H9 (cell line): ENCODE measurements around the gene PRICKLE1. TPM values are rescaled to one million over a fixed set of nuclear protein-coding genes. Genes with fewer than 3 reads are reported as not detected.

Experiments used
- DNase-seq: peaks from one replicate; pipeline ENCODE4 v3.0.0-alpha.2; 2017
- H2AFZ ChIP-seq: one replicate; pipeline ENCODE4 v1.6.1; 2013; ENCODE audit warnings: mild to moderate bottlenecking, low read length, control low read depth, moderate library complexity
- H2AK5ac ChIP-seq: 2 replicates; pipeline ENCODE4 v1.6.1; 2013; ENCODE audit warnings: low read length, control low read depth, mixed read lengths; ENCODE audit not compliant: insufficient read length
- H2BK120ac ChIP-seq: one replicate; pipeline ENCODE4 v1.6.1; 2013; ENCODE audit warnings: low read depth, mild to moderate bottlenecking, low read length, control low read depth, inconsistent platforms; ENCODE audit not compliant: poor library complexity, severe bottlenecking
- H2BK12ac ChIP-seq: 2 replicates; pipeline ENCODE4 v1.6.1; 2013; ENCODE audit warnings: low read length, control low read depth, mixed read lengths, low read depth; ENCODE audit not compliant: insufficient read length
- H2BK15ac ChIP-seq: 2 replicates; pipeline ENCODE4 v1.6.1; 2013; ENCODE audit warnings: low read depth, low read length, control low read depth
- H2BK20ac ChIP-seq: one replicate; pipeline ENCODE4 v1.6.1; 2013; ENCODE audit warnings: low read depth, mild to moderate bottlenecking, low read length, control low read depth, inconsistent platforms; ENCODE audit not compliant: poor library complexity, severe bottlenecking
- H2BK5ac ChIP-seq: 2 replicates; pipeline ENCODE4 v1.6.1; 2013; ENCODE audit warnings: low read length, control low read depth, mixed read lengths; ENCODE audit not compliant: insufficient read length
- H3K14ac ChIP-seq: 2 replicates; pipeline ENCODE4 v1.6.1; 2013; ENCODE audit warnings: low read length, control low read depth; ENCODE audit not compliant: insufficient read depth
- H3K18ac ChIP-seq: 2 replicates; pipeline ENCODE4 v1.6.1; 2013; ENCODE audit warnings: low read depth, mild to moderate bottlenecking, mixed read lengths, low read length, control low read depth; ENCODE audit not compliant: insufficient read length
- H3K23ac ChIP-seq: 2 replicates; pipeline ENCODE4 v1.6.1; 2013; ENCODE audit warnings: low read length, control low read depth, mixed read lengths, low read depth; ENCODE audit not compliant: insufficient read length
- H3K23me2 ChIP-seq: 2 replicates; pipeline ENCODE4 v1.6.1; 2013; ENCODE audit warnings: low read depth, mild to moderate bottlenecking, mixed read lengths, low read length, control low read depth; ENCODE audit not compliant: insufficient read length, poor library complexity, severe bottlenecking
- H3K27ac ChIP-seq: 2 replicates; pipeline ENCODE4 v1.5.1; 2013; ENCODE audit warnings: low read length, control low read depth, mixed read lengths, low read depth; ENCODE audit not compliant: insufficient read length
- H3K27me3 ChIP-seq: 2 replicates; pipeline ENCODE4 v1.6.1; 2013; ENCODE audit warnings: low read length, control low read depth, inconsistent platforms; ENCODE audit not compliant: insufficient read depth
- H3K4ac ChIP-seq: 2 replicates; pipeline ENCODE4 v1.6.1; 2013; ENCODE audit warnings: low read depth, mild to moderate bottlenecking, control low read depth, inconsistent platforms, low read length, moderate library complexity
- H3K4me1 ChIP-seq: 2 replicates; pipeline ENCODE4 v1.6.1; 2013; ENCODE audit warnings: low read length, control low read depth, inconsistent platforms; ENCODE audit not compliant: insufficient read depth
- H3K4me2 ChIP-seq: 2 replicates; pipeline ENCODE4 v1.6.1; 2013; ENCODE audit warnings: low read length, control low read depth, mixed read lengths; ENCODE audit not compliant: insufficient read length, insufficient read depth
- H3K56ac ChIP-seq: 2 replicates; pipeline ENCODE4 v1.6.1; 2013; ENCODE audit warnings: low read depth, mild to moderate bottlenecking, mixed read lengths, low read length, control low read depth; ENCODE audit not compliant: insufficient read length
- H3K79me1 ChIP-seq: 2 replicates; pipeline ENCODE4 v1.6.1; 2013; ENCODE audit warnings: low read depth, mild to moderate bottlenecking, moderate library complexity, low read length, control low read depth, inconsistent platforms; ENCODE audit not compliant: insufficient read depth, poor library complexity, severe bottlenecking
- H3K79me2 ChIP-seq: 2 replicates; pipeline ENCODE4 v1.6.1; 2013; ENCODE audit warnings: low read length, control low read depth, inconsistent platforms; ENCODE audit not compliant: insufficient read depth
- H3K9ac ChIP-seq: 2 replicates; pipeline ENCODE4 v1.6.1; 2013; ENCODE audit warnings: low read length, control low read depth, mixed read lengths; ENCODE audit not compliant: insufficient read length; ENCODE audit errors: extremely low read depth
- H3K9me3 ChIP-seq: one replicate; pipeline ENCODE4 v1.6.1; 2013; ENCODE audit warnings: low read depth, low read length, inconsistent platforms; ENCODE audit not compliant: control insufficient read depth
- H3T11ph ChIP-seq: one replicate; pipeline ENCODE4 v1.6.1; 2013; ENCODE audit warnings: mild to moderate bottlenecking, low read length, control low read depth, inconsistent platforms
- H4K20me1 ChIP-seq: one replicate; pipeline ENCODE4 v1.6.1; 2013; ENCODE audit not compliant: control insufficient read depth, insufficient read length, insufficient read depth
- H4K5ac ChIP-seq: 2 replicates; pipeline ENCODE4 v1.6.1; 2013; ENCODE audit warnings: low read depth, mild to moderate bottlenecking, mixed read lengths, low read length, control low read depth; ENCODE audit not compliant: insufficient read length
- H4K8ac ChIP-seq: replicated peaks from 2 replicates; pipeline ENCODE4 v1.6.1; 2013; ENCODE audit warnings: low read length, control low read depth, mixed read lengths, low read depth; ENCODE audit not compliant: insufficient read length
- H4K91ac ChIP-seq: 2 replicates; pipeline ENCODE4 v1.6.1; 2013; ENCODE audit warnings: low read depth, mild to moderate bottlenecking, moderate library complexity, mixed read lengths, low read length, control low read depth; ENCODE audit not compliant: insufficient read length
- H3K27ac Mint-ChIP-seq, 3 experiments: 2 replicates in 2 of 3; 3 replicates in 1 of 3; pipeline ENCODE4 v1.8.0; 2020 to 2021; ENCODE audit warnings: mixed read lengths in 3 of 3, mild to moderate bottlenecking in 1 of 3, moderate library complexity in 1 of 3
- H3K27me3 Mint-ChIP-seq: 2 replicates; pipeline ENCODE4 v1.8.0; 2021; ENCODE audit warnings: low read depth, mild to moderate bottlenecking, moderate library complexity, mixed read lengths
- H3K36me3 Mint-ChIP-seq, 3 experiments: 2 replicates in 2 of 3; 3 replicates in 1 of 3; pipeline ENCODE4 v1.8.0; 2020 to 2021; ENCODE audit warnings: low read depth in 3 of 3, mixed read lengths in 3 of 3; ENCODE audit not compliant: insufficient read depth in 1 of 3
- H3K4me1 Mint-ChIP-seq, 2 experiments: 2 replicates each; pipeline ENCODE4 v1.8.0; 2020; ENCODE audit warnings: mixed read lengths in 2 of 2
- H3K4me3 Mint-ChIP-seq, 2 experiments: 2 replicates in 1 of 2; 3 replicates in 1 of 2; pipeline ENCODE4 v1.8.0; 2020 to 2021; ENCODE audit warnings: mild to moderate bottlenecking in 2 of 2, mixed read lengths in 2 of 2, moderate library complexity in 1 of 2
- H3K9me3 Mint-ChIP-seq, 2 experiments: 2 replicates in 1 of 2; 3 replicates in 1 of 2; pipeline ENCODE4 v1.8.0; 2020; ENCODE audit warnings: mild to moderate bottlenecking in 2 of 2, mixed read lengths in 2 of 2, moderate library complexity in 1 of 2
- WGBS: extraction: QIAGEN DNeasy Blood & Tissue Kit; methylation state at CpG from one replicate; pipeline ENCODE4 v1.1.7; 2013; ENCODE audit warnings: missing lambda C conversion rate, low lambda C conversion rate, mixed read lengths; ENCODE audit not compliant: insufficient read length; ENCODE audit errors: extremely low coverage; 5-methylcytosine and 5-hydroxymethylcytosine counted together
- total RNA-seq: library from RNA; stranded (reverse); gene quantifications from 2 replicates; pipeline ENCODE4 v1.2.1, GENCODE V29; 2021
- TF ChIP-seq, protein P1 (sequence below): fragments of 200-600 bp; sonication (generic); conservative IDR thresholded peaks from 3 replicates; pipeline ENCODE4 v1.8.0; 2021; ENCODE audit warnings: antibody characterized with exemption, mild to moderate bottlenecking

PRICKLE1 gene
- total RNA-seq, 1 experiment from 2014 or later: 20.5 TPM

DNA sequence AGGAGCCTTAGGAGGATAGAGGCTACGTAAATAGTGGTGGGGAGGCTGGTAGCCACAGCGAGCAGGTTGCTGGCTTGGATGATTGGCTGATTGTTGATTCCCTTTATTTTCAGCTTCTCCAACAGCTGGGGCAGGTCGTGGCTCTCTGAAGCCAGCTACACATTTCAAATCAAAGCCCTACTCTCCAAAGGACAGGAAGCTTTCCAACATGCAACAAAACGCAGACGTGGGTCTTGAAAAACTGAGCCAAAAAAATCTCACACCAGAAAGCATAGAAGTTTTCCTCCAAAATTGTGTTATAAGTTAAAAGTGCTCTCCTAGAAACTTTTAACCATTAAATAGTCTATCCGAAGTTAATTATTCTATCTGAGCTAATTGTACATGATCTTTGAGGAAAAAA, 37.6 kb upstream of the PRICKLE1 start:
- no peaks in the 10 kb centered on the region for H4K20me1 ChIP-seq
- H3K23ac ChIP-seq: no peak overlapping the region
- H2BK20ac ChIP-seq: no peak overlapping the region
- H4K8ac ChIP-seq: no peak overlapping the region
- H3K23me2 ChIP-seq: no peaks in the 10 kb centered on the region
- H3K56ac ChIP-seq: no peak overlapping the region
- H4K91ac ChIP-seq: no peak overlapping the region
- H3K27ac ChIP-seq: no peak overlapping the region
- DNase-seq: no peak
- H3K4me2 ChIP-seq: no peak overlapping the region
- H4K5ac ChIP-seq: no peak overlapping the region
- no peak overlapping the region for H2AK5ac ChIP-seq
- H3K9me3 ChIP-seq: no peaks in the 10 kb centered on the region
- H3K14ac ChIP-seq: no peak overlapping the region; the same call in 1 of the 2 replicates
- H3T11ph ChIP-seq: no peak overlapping the region
- Mint-ChIP-seq H3K27me3 (no peaks in the 10 kb centered on the region; the same call in none of the 2 replicates), H3K27ac (no peak overlapping the region), H3K4me3 (no peak overlapping the region), H3K4me1 (peaks cover 14 to 19% of the 10 kb centered on the region in 2 experiments), H3K9me3 (no peaks in the 10 kb centered on the region), H3K36me3 (peaks cover 0 to 2% (median 0%) of the 10 kb centered on the region in 3 experiments; a peak in 1 of 7 replicates)
- TF ChIP-seq, protein P1, sequence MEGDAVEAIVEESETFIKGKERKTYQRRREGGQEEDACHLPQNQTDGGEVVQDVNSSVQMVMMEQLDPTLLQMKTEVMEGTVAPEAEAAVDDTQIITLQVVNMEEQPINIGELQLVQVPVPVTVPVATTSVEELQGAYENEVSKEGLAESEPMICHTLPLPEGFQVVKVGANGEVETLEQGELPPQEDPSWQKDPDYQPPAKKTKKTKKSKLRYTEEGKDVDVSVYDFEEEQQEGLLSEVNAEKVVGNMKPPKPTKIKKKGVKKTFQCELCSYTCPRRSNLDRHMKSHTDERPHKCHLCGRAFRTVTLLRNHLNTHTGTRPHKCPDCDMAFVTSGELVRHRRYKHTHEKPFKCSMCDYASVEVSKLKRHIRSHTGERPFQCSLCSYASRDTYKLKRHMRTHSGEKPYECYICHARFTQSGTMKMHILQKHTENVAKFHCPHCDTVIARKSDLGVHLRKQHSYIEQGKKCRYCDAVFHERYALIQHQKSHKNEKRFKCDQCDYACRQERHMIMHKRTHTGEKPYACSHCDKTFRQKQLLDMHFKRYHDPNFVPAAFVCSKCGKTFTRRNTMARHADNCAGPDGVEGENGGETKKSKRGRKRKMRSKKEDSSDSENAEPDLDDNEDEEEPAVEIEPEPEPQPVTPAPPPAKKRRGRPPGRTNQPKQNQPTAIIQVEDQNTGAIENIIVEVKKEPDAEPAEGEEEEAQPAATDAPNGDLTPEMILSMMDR: no peak
- H2AFZ ChIP-seq: no peak overlapping the region
- no peak overlapping the region for H2BK120ac ChIP-seq
- H3K4ac ChIP-seq: no peak overlapping the region
- no CpG with 5 or more reads among the region's 6 CpGs for WGBS
- no peak overlapping the region for H3K9ac ChIP-seq
- no peak overlapping the region for H2BK12ac ChIP-seq
- H2BK5ac ChIP-seq: no peak overlapping the region
- no peaks in the 10 kb centered on the region for H3K79me1 ChIP-seq
- no peaks in the 10 kb centered on the region for H3K79me2 ChIP-seq
- no peaks in the 10 kb centered on the region for H3K27me3 ChIP-seq
- H2BK15ac ChIP-seq: no peak overlapping the region
- no peak overlapping the region for H3K18ac ChIP-seq
- H3K4me1 ChIP-seq: no peaks in the 10 kb centered on the region; the same call in 1 of the 2 replicates
